ENCODE data around the gene SETDB1. TPM values are rescaled to one million over a fixed set of nuclear protein-coding genes. Genes with fewer than 3 reads are reported as not detected.
A peak's percentile ranks its signal among the peaks of the same experiment; 100 is the strongest.

SETDB1 gene
- total RNA-seq, 1 donor, result 34.1 TPM

DNA sequence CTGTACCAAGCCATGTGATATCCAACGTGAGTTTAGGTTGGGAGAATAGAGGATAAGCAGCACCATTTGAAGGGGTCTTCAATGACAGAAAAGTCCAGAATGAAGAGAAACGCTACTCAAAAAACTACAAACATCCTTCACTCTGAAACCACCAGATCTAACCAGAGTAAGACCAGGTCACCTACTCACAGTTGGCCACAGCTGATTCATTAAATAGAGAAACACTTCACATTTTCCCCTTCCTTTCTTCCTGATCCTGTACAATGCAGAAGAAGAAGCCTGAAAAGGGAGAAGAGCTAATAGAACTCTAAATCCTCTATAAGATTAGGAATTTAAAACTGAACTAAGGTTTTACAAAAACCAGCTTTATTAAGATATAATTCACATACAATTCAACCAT is 19.4 kb upstream of the SETDB1 start:
- no peak for DNase-seq (ENCODE audit: low read depth)
- TF ChIP-seq, protein P1, sequence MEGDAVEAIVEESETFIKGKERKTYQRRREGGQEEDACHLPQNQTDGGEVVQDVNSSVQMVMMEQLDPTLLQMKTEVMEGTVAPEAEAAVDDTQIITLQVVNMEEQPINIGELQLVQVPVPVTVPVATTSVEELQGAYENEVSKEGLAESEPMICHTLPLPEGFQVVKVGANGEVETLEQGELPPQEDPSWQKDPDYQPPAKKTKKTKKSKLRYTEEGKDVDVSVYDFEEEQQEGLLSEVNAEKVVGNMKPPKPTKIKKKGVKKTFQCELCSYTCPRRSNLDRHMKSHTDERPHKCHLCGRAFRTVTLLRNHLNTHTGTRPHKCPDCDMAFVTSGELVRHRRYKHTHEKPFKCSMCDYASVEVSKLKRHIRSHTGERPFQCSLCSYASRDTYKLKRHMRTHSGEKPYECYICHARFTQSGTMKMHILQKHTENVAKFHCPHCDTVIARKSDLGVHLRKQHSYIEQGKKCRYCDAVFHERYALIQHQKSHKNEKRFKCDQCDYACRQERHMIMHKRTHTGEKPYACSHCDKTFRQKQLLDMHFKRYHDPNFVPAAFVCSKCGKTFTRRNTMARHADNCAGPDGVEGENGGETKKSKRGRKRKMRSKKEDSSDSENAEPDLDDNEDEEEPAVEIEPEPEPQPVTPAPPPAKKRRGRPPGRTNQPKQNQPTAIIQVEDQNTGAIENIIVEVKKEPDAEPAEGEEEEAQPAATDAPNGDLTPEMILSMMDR (IDR thresholded peaks at IDR 0.05; ENCODE audit: insufficient read depth, low read depth, low read length), result no peak
- no peak overlapping the region for H3K4me3 ChIP-seq (ENCODE audit: low read depth, low read length)

DNA sequence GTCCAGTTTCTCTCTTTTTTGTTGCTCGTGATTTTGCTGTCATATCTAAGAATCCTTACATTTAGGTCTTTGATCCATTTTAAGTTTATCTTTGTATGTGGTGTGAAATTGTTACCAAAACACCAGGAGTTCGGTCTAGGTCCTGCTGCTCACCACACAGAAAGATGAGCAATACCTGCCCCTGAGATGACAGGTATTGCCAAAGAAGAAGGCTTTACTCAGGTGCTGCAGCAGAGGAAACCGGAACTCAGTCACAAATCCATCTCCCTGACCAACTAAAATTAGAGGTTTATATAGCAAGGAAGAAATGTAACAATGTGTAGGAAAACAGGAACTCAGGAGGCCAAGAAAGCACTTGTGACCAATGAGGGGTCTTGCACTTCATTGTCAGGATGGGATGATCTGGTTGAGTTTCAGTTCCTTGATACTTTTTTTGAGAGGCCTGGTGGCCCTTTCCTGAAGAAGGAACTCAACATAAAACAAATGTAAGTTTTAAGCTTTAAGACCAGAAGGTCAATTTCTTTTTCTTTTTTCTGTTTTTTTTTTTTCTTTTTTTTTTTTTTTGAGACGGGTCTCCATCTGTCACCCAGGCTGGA is 16.5 kb upstream of the SETDB1 start:
- DNase-seq (ENCODE audit: low read depth), result no peak
- TF ChIP-seq, protein P1 (IDR thresholded peaks at IDR 0.05; ENCODE audit: insufficient read depth, low read depth, low read length), result no peak
- no peak overlapping the region for H3K4me3 ChIP-seq (ENCODE audit: low read depth, low read length)

DNA sequence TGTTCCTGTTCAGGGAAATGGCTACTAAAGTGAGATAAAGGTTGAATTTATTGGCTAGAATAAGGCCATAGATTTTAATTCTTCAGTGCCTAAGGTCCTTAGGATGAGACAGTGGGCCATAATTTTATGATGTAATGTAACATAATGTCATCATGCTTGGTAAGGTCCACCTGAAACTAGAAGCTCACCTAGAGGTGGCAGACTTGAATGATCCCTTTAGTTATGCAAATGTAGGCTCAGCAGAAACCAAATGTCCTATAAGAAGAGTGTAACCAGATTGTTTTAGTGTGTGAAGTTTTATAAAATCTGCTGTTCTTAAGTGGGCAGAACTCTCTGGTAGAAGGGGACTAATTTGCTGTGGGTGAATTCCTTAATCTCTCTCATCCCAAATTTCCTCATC is 13.5 kb upstream of the SETDB1 start:
- no peak for DNase-seq (ENCODE audit: low read depth)
- H3K4me3 ChIP-seq (ENCODE audit: low read depth, low read length), result no peak overlapping the region
- TF ChIP-seq, protein P1 (IDR thresholded peaks at IDR 0.05; ENCODE audit: insufficient read depth, low read depth, low read length), result no peak

DNA sequence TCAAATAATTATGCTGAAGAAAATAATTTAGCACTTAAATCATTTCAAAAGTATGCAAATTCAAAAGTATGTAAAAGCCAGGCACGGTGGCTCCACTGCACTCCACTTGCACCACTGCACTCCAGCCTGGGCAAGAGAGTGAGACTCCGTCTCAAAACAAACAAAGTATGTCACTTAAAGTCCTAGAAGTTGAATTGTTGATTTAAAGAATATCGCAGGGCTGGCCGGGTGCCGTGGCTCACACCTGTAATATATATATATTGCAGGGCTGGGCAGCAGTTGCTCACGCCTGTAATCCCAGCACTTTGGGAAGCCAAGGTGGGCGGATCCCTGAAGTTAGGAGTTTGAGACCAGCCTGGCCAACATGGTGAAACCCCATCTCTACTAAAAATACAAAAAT is 8.8 kb upstream of the SETDB1 start:
- no peak overlapping the region for H3K4me3 ChIP-seq (ENCODE audit: low read depth, low read length)
- DNase-seq (ENCODE audit: low read depth), result no peak
- TF ChIP-seq, protein P1 (IDR thresholded peaks at IDR 0.05; ENCODE audit: insufficient read depth, low read depth, low read length), result no peak

DNA sequence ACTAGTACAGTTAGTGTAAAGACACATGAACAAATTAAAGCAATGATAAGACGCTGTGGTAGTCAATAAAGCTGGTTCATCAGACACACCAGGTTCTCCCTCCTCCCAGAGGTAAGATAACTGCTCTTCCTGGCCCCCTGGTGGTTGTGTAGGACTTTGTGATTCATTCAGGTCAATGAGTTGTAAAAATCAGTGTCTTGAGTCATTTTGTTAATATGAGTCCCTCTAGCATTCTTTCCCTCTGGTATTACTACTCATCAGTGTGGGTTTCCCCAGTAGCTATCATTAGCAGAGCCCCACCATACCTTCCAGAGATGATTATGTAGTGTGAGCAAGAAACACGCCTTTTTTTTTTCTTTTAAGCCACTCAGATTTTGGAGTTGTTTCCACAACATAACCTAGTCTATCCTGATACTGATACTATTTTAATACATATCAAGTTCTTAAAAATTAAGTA is 3.6 kb upstream of the SETDB1 start:
- TF ChIP-seq, protein P1 (IDR thresholded peaks at IDR 0.05; ENCODE audit: insufficient read depth, low read depth, low read length), result peak; percentile 86
- peak; percentile 82 for DNase-seq (ENCODE audit: low read depth)
- no peak overlapping the region for H3K4me3 ChIP-seq (ENCODE audit: low read depth, low read length)

DNA sequence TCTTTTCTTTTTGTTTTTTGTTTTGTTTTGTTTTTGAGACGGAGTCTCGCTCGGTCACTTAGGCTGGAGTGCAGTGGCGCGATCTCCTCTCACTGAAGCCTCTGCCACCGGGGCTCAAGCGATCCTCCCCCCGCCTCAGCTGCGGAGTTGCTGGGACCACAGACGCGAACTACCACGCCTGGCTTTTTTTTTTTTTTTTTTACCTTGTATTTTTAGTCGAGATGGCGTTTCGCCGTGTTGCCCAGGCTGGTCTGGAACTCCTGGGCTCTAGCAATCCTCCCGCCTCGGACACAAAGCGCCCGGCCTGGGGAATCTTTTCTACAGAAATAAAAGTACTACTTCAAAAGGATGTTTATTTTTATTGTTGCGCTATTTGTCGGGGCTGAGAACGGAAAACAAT is 1.1 kb upstream of the SETDB1 start:
- peak overlapping the region; percentile 81 for H3K4me3 ChIP-seq (ENCODE audit: low read depth, low read length)
- DNase-seq (ENCODE audit: low read depth), result peak; percentile 29
- TF ChIP-seq, protein P1 (IDR thresholded peaks at IDR 0.05; ENCODE audit: insufficient read depth, low read depth, low read length), result no peak

DNA sequence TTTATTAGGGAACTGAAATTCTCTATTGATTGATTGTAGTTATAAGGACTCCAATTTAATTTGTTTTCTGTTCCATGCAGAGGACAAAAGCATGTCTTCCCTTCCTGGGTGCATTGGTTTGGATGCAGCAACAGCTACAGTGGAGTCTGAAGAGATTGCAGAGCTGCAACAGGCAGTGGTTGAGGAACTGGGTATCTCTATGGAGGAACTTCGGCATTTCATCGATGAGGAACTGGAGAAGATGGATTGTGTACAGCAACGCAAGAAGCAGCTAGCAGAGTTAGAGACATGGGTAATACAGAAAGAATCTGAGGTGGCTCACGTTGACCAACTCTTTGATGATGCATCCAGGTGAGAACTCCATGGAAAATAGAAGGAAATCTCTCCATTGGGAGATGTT is 1.5 kb downstream of the SETDB1 start:
- TF ChIP-seq, protein P1 (IDR thresholded peaks at IDR 0.05; ENCODE audit: insufficient read depth, low read depth, low read length), result no peak
- no peak for DNase-seq (ENCODE audit: low read depth)
- no peak overlapping the region for H3K4me3 ChIP-seq (ENCODE audit: low read depth, low read length)
